Measurements from ENCODE around the gene SFSWAP. TPM values are rescaled to one million over a fixed set of nuclear protein-coding genes. Genes with fewer than 3 reads are reported as not detected.

The SFSWAP gene
- total RNA-seq, 4 donors from 2014 or later: 45.9 to 66.2 (median 55.4) TPM

DNA sequence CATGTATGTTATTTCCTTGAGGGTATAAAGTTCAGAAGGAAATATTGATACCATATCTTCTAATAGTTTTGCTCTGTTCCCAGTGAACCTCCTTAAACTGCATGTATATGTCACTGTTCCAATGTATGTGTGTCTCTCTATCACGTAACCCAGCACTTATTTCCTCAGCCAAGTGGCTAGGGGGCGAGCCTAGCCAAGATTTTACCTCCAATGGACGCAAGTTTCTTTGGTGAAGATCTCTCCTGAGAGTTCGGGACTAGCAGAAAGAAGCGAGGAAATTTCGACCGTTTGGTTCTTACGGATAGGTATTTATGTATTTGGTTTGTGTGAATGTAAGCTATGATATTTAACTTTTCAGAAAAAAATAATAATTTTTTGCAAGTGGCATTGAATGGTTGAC is 2.5 kb downstream of the SFSWAP start:
- DNase-seq: no peak
- peaks cover 0 to 42% (median 20%) of the 10 kb centered on the region in 4 donors for H3K36me3 ChIP-seq
- no peak overlapping the region for H3K4me3 ChIP-seq
- TF ChIP-seq POLR2AphosphoS5 (IDR thresholded peaks at IDR 0.05): no peak
- TF ChIP-seq POLR2A (IDR thresholded peaks at IDR 0.05): no peak
- TF ChIP-seq EP300 (IDR thresholded peaks at IDR 0.05; ENCODE audit: low read depth): no peak
- TF ChIP-seq, protein P1, sequence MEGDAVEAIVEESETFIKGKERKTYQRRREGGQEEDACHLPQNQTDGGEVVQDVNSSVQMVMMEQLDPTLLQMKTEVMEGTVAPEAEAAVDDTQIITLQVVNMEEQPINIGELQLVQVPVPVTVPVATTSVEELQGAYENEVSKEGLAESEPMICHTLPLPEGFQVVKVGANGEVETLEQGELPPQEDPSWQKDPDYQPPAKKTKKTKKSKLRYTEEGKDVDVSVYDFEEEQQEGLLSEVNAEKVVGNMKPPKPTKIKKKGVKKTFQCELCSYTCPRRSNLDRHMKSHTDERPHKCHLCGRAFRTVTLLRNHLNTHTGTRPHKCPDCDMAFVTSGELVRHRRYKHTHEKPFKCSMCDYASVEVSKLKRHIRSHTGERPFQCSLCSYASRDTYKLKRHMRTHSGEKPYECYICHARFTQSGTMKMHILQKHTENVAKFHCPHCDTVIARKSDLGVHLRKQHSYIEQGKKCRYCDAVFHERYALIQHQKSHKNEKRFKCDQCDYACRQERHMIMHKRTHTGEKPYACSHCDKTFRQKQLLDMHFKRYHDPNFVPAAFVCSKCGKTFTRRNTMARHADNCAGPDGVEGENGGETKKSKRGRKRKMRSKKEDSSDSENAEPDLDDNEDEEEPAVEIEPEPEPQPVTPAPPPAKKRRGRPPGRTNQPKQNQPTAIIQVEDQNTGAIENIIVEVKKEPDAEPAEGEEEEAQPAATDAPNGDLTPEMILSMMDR (IDR thresholded peaks at IDR 0.05): no peak
- peaks cover 10 to 22% (median 19%) of the 10 kb centered on the region in 4 donors for H3K4me1 ChIP-seq
- intact Hi-C loops (cut with DNase I; ENCODE audit: low total_unique reads): no loop called here
- in situ Hi-C loops (cut with MboI; ENCODE audit: low pct_ligation_motif_present in 1 of 4, low pct_unique_long_range_greater_than_20kb in 1 of 4, low sequenced_read_pairs in 3 of 4): no loop called here
- H3K27me3 ChIP-seq: no peaks in the 10 kb centered on the region
- no peak overlapping the region for H3K27ac ChIP-seq
- no peaks in the 10 kb centered on the region for H3K9me3 ChIP-seq
- WGBS, 2 donors (ENCODE audit: low coverage in 1 of 2): 82 to 89% methylated on average over 2 to 8 of the region's 8 CpGs

DNA sequence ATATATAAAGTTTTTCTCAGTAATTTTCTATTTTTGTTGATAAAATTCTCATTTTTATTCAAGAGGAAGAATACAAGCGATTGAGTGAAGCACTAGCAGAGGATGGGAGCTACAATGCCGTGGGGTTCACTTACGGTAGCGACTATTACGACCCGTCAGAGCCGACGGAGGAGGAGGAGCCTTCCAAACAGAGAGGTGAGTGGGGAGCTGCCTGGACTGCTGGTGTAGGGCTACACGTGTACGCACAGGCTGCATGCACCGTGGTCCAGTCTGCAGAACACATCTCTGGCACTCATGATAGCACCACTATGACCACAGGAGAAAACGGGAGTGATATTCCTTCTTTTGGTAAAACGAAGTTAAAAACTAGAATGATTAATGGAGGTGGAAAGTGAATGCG is 3.9 kb downstream of the SFSWAP start:
- in situ Hi-C loops (cut with MboI; ENCODE audit: low pct_ligation_motif_present in 1 of 4, low pct_unique_long_range_greater_than_20kb in 1 of 4, low sequenced_read_pairs in 3 of 4) (no loop called here), intact Hi-C loops (cut with DNase I; ENCODE audit: low total_unique reads) (no loop called here)
- TF ChIP-seq POLR2AphosphoS5 (IDR thresholded peaks at IDR 0.05) (no peak), POLR2A (IDR thresholded peaks at IDR 0.05) (no peak), EP300 (IDR thresholded peaks at IDR 0.05; ENCODE audit: low read depth) (no peak)
- TF ChIP-seq, protein P1 (IDR thresholded peaks at IDR 0.05): no peak
- H3K27me3 ChIP-seq: no peaks in the 10 kb centered on the region
- H3K27ac ChIP-seq: no peak overlapping the region
- no peak overlapping the region for H3K4me3 ChIP-seq
- DNase-seq: no peak
- peaks cover 10 to 22% (median 19%) of the 10 kb centered on the region in 4 donors for H3K4me1 ChIP-seq
- 93 to 96% methylated on average over 14 of the region's 14 CpGs for WGBS, 2 donors (ENCODE audit: low coverage in 1 of 2)
- H3K36me3 ChIP-seq: peaks cover 0 to 56% (median 22%) of the 10 kb centered on the region in 4 donors
- no peaks in the 10 kb centered on the region for H3K9me3 ChIP-seq

DNA sequence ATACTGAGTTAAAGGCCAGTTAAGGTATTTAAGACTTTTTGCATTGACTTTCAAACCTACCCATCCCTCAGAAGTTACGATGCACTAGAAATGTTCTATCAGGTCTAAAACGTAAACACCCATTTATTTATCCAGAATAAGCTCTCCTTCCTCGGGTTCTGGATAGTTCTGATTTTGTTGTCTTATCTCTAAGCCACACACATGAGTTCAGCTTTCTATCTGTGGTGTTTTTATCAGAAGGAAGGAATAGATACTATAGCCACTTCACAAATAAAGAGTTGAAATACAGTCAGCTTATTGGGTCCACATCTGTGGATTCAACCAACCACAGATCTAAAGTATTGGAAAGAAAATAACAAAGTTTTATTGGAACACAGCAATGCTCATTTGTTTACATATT is 5.4 kb downstream of the SFSWAP start:
- Histone ChIP-seq H3K27ac (no peak overlapping the region), H3K9me3 (no peaks in the 10 kb centered on the region), H3K36me3 (peaks cover 0 to 71% (median 30%) of the 10 kb centered on the region in 4 donors), H3K4me3 (no peak overlapping the region), H3K4me1 (peaks cover 7 to 15% (median 12%) of the 10 kb centered on the region in 4 donors), H3K27me3 (no peaks in the 10 kb centered on the region)
- intact Hi-C loops (cut with DNase I; ENCODE audit: low total_unique reads): no loop called here
- DNase-seq: no peak
- in situ Hi-C loops (cut with MboI; ENCODE audit: low pct_ligation_motif_present in 1 of 4, low pct_unique_long_range_greater_than_20kb in 1 of 4, low sequenced_read_pairs in 3 of 4): no loop called here
- WGBS, 2 donors (ENCODE audit: low coverage in 1 of 2): 80 to 81% methylated on average over 3 of the region's 3 CpGs
- TF ChIP-seq POLR2A (IDR thresholded peaks at IDR 0.05) (no peak), POLR2AphosphoS5 (IDR thresholded peaks at IDR 0.05) (no peak), EP300 (IDR thresholded peaks at IDR 0.05; ENCODE audit: low read depth) (no peak)
- TF ChIP-seq, protein P1 (IDR thresholded peaks at IDR 0.05): no peak

DNA sequence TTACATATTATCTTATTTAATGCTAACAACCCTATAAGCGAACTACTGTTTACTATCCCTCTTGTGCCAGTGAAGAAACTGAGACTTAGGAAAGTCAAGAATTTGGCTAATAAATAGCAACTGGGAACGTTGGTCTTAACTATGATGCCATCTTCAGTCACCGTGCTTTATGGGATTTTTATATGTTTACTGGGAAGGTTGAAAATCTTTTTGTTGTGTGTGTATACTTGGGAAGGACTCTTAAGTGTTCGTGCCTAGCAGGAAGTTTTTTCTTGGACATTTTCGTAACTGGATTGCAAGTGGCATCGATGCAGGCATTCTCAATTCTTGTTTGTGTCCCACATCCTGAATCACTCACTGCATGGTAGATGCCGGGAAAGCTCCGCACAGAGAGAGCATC is 9.4 kb downstream of the SFSWAP start:
- intact Hi-C loops (cut with DNase I; ENCODE audit: low total_unique reads): no loop called here
- 89 to 93% methylated on average over 7 to 8 of the region's 8 CpGs for WGBS, 2 donors (ENCODE audit: low coverage in 1 of 2)
- Histone ChIP-seq H3K27me3 (no peaks in the 10 kb centered on the region), H3K4me3 (no peak overlapping the region), H3K4me1 (no peaks in the 10 kb centered on the region), H3K27ac (no peak overlapping the region), H3K9me3 (no peaks in the 10 kb centered on the region), H3K36me3 (peaks cover 0 to 66% (median 31%) of the 10 kb centered on the region in 4 donors)
- in situ Hi-C loops (cut with MboI; ENCODE audit: low pct_ligation_motif_present in 1 of 4, low pct_unique_long_range_greater_than_20kb in 1 of 4, low sequenced_read_pairs in 3 of 4): no loop called here
- TF ChIP-seq, protein P1 (IDR thresholded peaks at IDR 0.05): no peak
- TF ChIP-seq POLR2A (IDR thresholded peaks at IDR 0.05) (no peak), EP300 (IDR thresholded peaks at IDR 0.05; ENCODE audit: low read depth) (no peak), POLR2AphosphoS5 (IDR thresholded peaks at IDR 0.05) (no peak)
- no peak for DNase-seq

All from transverse colon (tissue), 4 donors.